ENCODE results near the gene OAS2. TPM values are rescaled to one million over a fixed set of nuclear protein-coding genes. Genes with fewer than 3 reads are reported as not detected.
"Not testable (repeated sequence)": the region's sequence is repeated elsewhere in the genome, so short reads cannot be mapped to it uniquely, and the experiment has no call there.

The OAS2 gene
- total and polyA plus RNA-seq, 2 of the 4 experiments (the other 2 are of a cell fraction) = under 0.01 TPM; not detected in 1

- dilution Hi-C loops (cut with HindIII; ENCODE audit: low sequenced_read_pairs, unreplicated experiment) (no loop called here), intact Hi-C loops (cut with micrococcal nuclease) (no loop called here), in situ Hi-C loops (cut with MboI; ENCODE audit: low sequenced_read_pairs) (no loop called here)
- ATAC-seq (ENCODE audit: low read depth) (no peak), DNase-seq (no peak)
- Histone ChIP-seq H4K91ac (ENCODE audit: insufficient read depth, low read depth, low read length) (no peak overlapping the region), H3K4me3 (ENCODE audit: insufficient read depth, low read depth, low read length) (no peak overlapping the region), H3K9ac (ENCODE audit: low read depth, low read length) (no peak overlapping the region), H2AK9ac (replicated peaks; ENCODE audit: low read depth, low read length, poor library complexity) (no peak overlapping the region), H3K4me1 (ENCODE audit: control insufficient read depth, insufficient read depth, low read length) (no peaks in the 10 kb centered on the region), H2BK120ac (ENCODE audit: low read depth, low read length) (no peak overlapping the region), H3K23ac (ENCODE audit: low read depth, low read length) (no peak overlapping the region), H3K18ac (ENCODE audit: low read depth, low read length) (no peak overlapping the region), H2BK15ac (ENCODE audit: low read depth, low read length) (no peak overlapping the region), H3K4me2 (ENCODE audit: low read depth, low read length) (no peak overlapping the region), H2AFZ (replicated peaks; ENCODE audit: low read length, poor library complexity) (no peak overlapping the region), H4K20me1 (ENCODE audit: insufficient read depth, low read length) (no peaks in the 10 kb centered on the region), H3K9me3 (ENCODE audit: control insufficient read depth, insufficient read depth, low read length) (no peaks in the 10 kb centered on the region), H3K79me1 (ENCODE audit: low read depth in 1 of 2, low read length in 2 of 2) (no peaks in the 10 kb centered on the region), H3K27ac (ENCODE audit: insufficient read depth, low read length) (no peak overlapping the region), H3K27me3 (ENCODE audit: control insufficient read depth, insufficient read depth, low read length) (no peaks in the 10 kb centered on the region), H2BK20ac (ENCODE audit: low read depth, low read length) (no peak overlapping the region), H3K56ac (ENCODE audit: extremely low read depth, insufficient read depth, low read length) (no peak overlapping the region), H3K9me1 (ENCODE audit: insufficient read depth, low read length) (no peaks in the 10 kb centered on the region), H4K8ac (ENCODE audit: low read depth in 2 of 2, low read length in 2 of 2) (no peak overlapping the region), H2BK5ac (ENCODE audit: low read depth, low read length, poor library complexity, severe bottlenecking) (no peak overlapping the region), H3K36me3 (ENCODE audit: control insufficient read depth, insufficient read depth, low read length) (no peaks in the 10 kb centered on the region), H2AK5ac (ENCODE audit: low read depth, low read length) (no peak overlapping the region), H3K4ac (ENCODE audit: low read depth, low read length) (no peak overlapping the region), H3K14ac (replicated peaks; ENCODE audit: low read depth, low read length) (no peak overlapping the region), H4K5ac (ENCODE audit: low read depth, low read length) (no peak overlapping the region)
- no TSS peak for BruUV-seq (replicated peaks)
- ChIA-PET POLR2A (ENCODE audit: unreplicated experiment) (no interaction called here), CTCF (interaction anchor here (1.2 kb wide), 1 partner anchor 13 kb away, joined by 3 read pairs; no protein-coding TSS in a partner anchor)
- WGBS, 2 experiments (ENCODE audit: extremely low coverage in 2 of 2, insufficient read length in 1 of 2) = 24% methylated on average over 2 of the region's 3 CpGs; no CpG with 5 or more reads in 1 of the 2 experiments
- no peak for TF ChIP-seq CTCF (conservative IDR thresholded peaks at IDR 0.05; ENCODE audit: low read depth, low read length)
- no peak for TF ChIP-seq RCOR1 (IDR thresholded peaks at IDR 0.05; ENCODE audit: insufficient replicate concordance, low read length)
- no peak for TF ChIP-seq NFE2L2 (IDR thresholded peaks at IDR 0.05; ENCODE audit: low read depth, low read length)
Measured at GRCh38 chr12:112988224-112988623, 9.9 kb downstream of the OAS2 start.

- H2AK5ac ChIP-seq (ENCODE audit: low read depth, low read length); H3K18ac ChIP-seq (ENCODE audit: low read depth, low read length); H4K91ac ChIP-seq (ENCODE audit: insufficient read depth, low read depth, low read length); dilution Hi-C loops (cut with HindIII; ENCODE audit: low sequenced_read_pairs, unreplicated experiment); BruUV-seq (replicated peaks); ATAC-seq (ENCODE audit: low read depth); H3K79me1 ChIP-seq (ENCODE audit: low read depth in 1 of 2, low read length in 2 of 2); H3K9ac ChIP-seq (ENCODE audit: low read depth, low read length); POLR2A ChIA-PET (ENCODE audit: unreplicated experiment); H3K4me3 ChIP-seq (ENCODE audit: insufficient read depth, low read depth, low read length); H2BK5ac ChIP-seq (ENCODE audit: low read depth, low read length, poor library complexity, severe bottlenecking); H2AFZ ChIP-seq (replicated peaks; ENCODE audit: low read length, poor library complexity); H2AK9ac ChIP-seq (replicated peaks; ENCODE audit: low read depth, low read length, poor library complexity); H3K27ac ChIP-seq (ENCODE audit: insufficient read depth, low read length); H2BK20ac ChIP-seq (ENCODE audit: low read depth, low read length); H3K14ac ChIP-seq (replicated peaks; ENCODE audit: low read depth, low read length); intact Hi-C loops (cut with micrococcal nuclease); H3K4ac ChIP-seq (ENCODE audit: low read depth, low read length); H3K4me1 ChIP-seq (ENCODE audit: control insufficient read depth, insufficient read depth, low read length); H4K20me1 ChIP-seq (ENCODE audit: insufficient read depth, low read length); H4K8ac ChIP-seq (ENCODE audit: low read depth in 2 of 2, low read length in 2 of 2); H2BK120ac ChIP-seq (ENCODE audit: low read depth, low read length); H3K36me3 ChIP-seq (ENCODE audit: control insufficient read depth, insufficient read depth, low read length); H3K23ac ChIP-seq (ENCODE audit: low read depth, low read length); DNase-seq; H3K4me2 ChIP-seq (ENCODE audit: low read depth, low read length); H3K56ac ChIP-seq (ENCODE audit: extremely low read depth, insufficient read depth, low read length); CTCF ChIA-PET; H4K5ac ChIP-seq (ENCODE audit: low read depth, low read length); in situ Hi-C loops (cut with MboI; ENCODE audit: low sequenced_read_pairs); H2BK15ac ChIP-seq (ENCODE audit: low read depth, low read length); H3K9me1 ChIP-seq (ENCODE audit: insufficient read depth, low read length); H3K9me3 ChIP-seq (ENCODE audit: control insufficient read depth, insufficient read depth, low read length); H3K27me3 ChIP-seq (ENCODE audit: control insufficient read depth, insufficient read depth, low read length): not testable (repeated sequence)
- no CpG with 5 or more reads among the region's 3 CpGs for WGBS, 2 experiments (ENCODE audit: extremely low coverage in 2 of 2, insufficient read length in 1 of 2)
Measured at GRCh38 chr12:112988823-112989385, 10.6 kb downstream of the OAS2 start.
